ENCODE data around the gene CZIB.
"Not testable (repeated sequence)": the region's sequence is repeated elsewhere in the genome, so short reads cannot be mapped to it uniquely, and the experiment has no call there.

Gene CZIB

GRCh38 chr1:53206735-53207379 is 13.6 kb downstream of the CZIB start:
- no peak overlapping the region for H3K4me3 ChIP-seq (ENCODE audit: insufficient read depth, low read depth, low read length)
- no peak overlapping the region for H3K27ac ChIP-seq (ENCODE audit: insufficient read depth, low read depth, low read length, poor library complexity, severe bottlenecking)
- H3K36me3 ChIP-seq (ENCODE audit: control insufficient read depth, insufficient read depth, low read length), result peaks cover 65% of the 10 kb centered on the region
- H3K9me3 ChIP-seq (ENCODE audit: control insufficient read depth, low read length), result no peaks in the 10 kb centered on the region
- no peaks in the 10 kb centered on the region for H3K4me1 ChIP-seq (ENCODE audit: control insufficient read depth, insufficient read depth, low read length)
- no peaks in the 10 kb centered on the region for H3K27me3 ChIP-seq (ENCODE audit: control insufficient read depth, insufficient read depth, low read length, poor library complexity, severe bottlenecking)
- 89 to 100% methylated on average over 1 of the region's 1 CpG for WGBS, 2 experiments

- H3K36me3 ChIP-seq (ENCODE audit: control insufficient read depth, insufficient read depth, low read length), result peaks cover 65% of the 10 kb centered on the region
- not testable (repeated sequence) for H3K9me3 ChIP-seq (ENCODE audit: control insufficient read depth, low read length); H3K4me3 ChIP-seq (ENCODE audit: insufficient read depth, low read depth, low read length); H3K27ac ChIP-seq (ENCODE audit: insufficient read depth, low read depth, low read length, poor library complexity, severe bottlenecking); H3K27me3 ChIP-seq (ENCODE audit: control insufficient read depth, insufficient read depth, low read length, poor library complexity, severe bottlenecking); H3K4me1 ChIP-seq (ENCODE audit: control insufficient read depth, insufficient read depth, low read length)
- WGBS, 2 experiments, result 93 to 95% methylated on average over 3 of the region's 3 CpGs
Observed at GRCh38 chr1:53206083-53206685, 14.2 kb downstream of the CZIB start.

GRCh38 chr1:53205496-53205895 is 14.9 kb downstream of the CZIB start:
- H3K27me3 ChIP-seq (ENCODE audit: control insufficient read depth, insufficient read depth, low read length, poor library complexity, severe bottlenecking); H3K27ac ChIP-seq (ENCODE audit: insufficient read depth, low read depth, low read length, poor library complexity, severe bottlenecking); H3K4me3 ChIP-seq (ENCODE audit: insufficient read depth, low read depth, low read length); H3K4me1 ChIP-seq (ENCODE audit: control insufficient read depth, insufficient read depth, low read length); H3K9me3 ChIP-seq (ENCODE audit: control insufficient read depth, low read length): not testable (repeated sequence)
- WGBS, 2 experiments, result 97 to 98% methylated on average over 1 of the region's 1 CpG
- peaks cover 60% of the 10 kb centered on the region for H3K36me3 ChIP-seq (ENCODE audit: control insufficient read depth, insufficient read depth, low read length)

- H3K27me3 ChIP-seq (ENCODE audit: control insufficient read depth, insufficient read depth, low read length, poor library complexity, severe bottlenecking), result no peaks in the 10 kb centered on the region
- H3K9me3 ChIP-seq (ENCODE audit: control insufficient read depth, low read length), result no peaks in the 10 kb centered on the region
- no peak overlapping the region for H3K4me3 ChIP-seq (ENCODE audit: insufficient read depth, low read depth, low read length)
- WGBS, 2 experiments, result 93 to 94% methylated on average over 3 of the region's 3 CpGs
- H3K4me1 ChIP-seq (ENCODE audit: control insufficient read depth, insufficient read depth, low read length), result no peaks in the 10 kb centered on the region
- peaks cover 50% of the 10 kb centered on the region for H3K36me3 ChIP-seq (ENCODE audit: control insufficient read depth, insufficient read depth, low read length)
- H3K27ac ChIP-seq (ENCODE audit: insufficient read depth, low read depth, low read length, poor library complexity, severe bottlenecking), result no peak overlapping the region
Observed at GRCh38 chr1:53203466-53203865, 17.0 kb downstream of the CZIB start.

- peaks cover 7% of the 10 kb centered on the region for H3K27me3 ChIP-seq (ENCODE audit: control insufficient read depth, insufficient read depth, low read length, poor library complexity, severe bottlenecking)
- H3K4me3 ChIP-seq (ENCODE audit: insufficient read depth, low read depth, low read length), result no peak overlapping the region
- no peak overlapping the region for H3K27ac ChIP-seq (ENCODE audit: insufficient read depth, low read depth, low read length, poor library complexity, severe bottlenecking)
- no peaks in the 10 kb centered on the region for H3K9me3 ChIP-seq (ENCODE audit: control insufficient read depth, low read length)
- H3K4me1 ChIP-seq (ENCODE audit: control insufficient read depth, insufficient read depth, low read length), result peaks cover 12% of the 10 kb centered on the region
- H3K36me3 ChIP-seq (ENCODE audit: control insufficient read depth, insufficient read depth, low read length), result peaks cover 11% of the 10 kb centered on the region
- WGBS, 2 experiments, result 86 to 89% methylated on average over 3 to 4 of the region's 4 CpGs
Observed at GRCh38 chr1:53198241-53198651, 22.2 kb downstream of the CZIB start.

GRCh38 chr1:53197291-53198200 is 22.9 kb downstream of the CZIB start:
- peaks cover 12% of the 10 kb centered on the region for H3K4me1 ChIP-seq (ENCODE audit: control insufficient read depth, insufficient read depth, low read length)
- H3K9me3 ChIP-seq (ENCODE audit: control insufficient read depth, low read length), result no peaks in the 10 kb centered on the region
- peaks cover 6% of the 10 kb centered on the region for H3K36me3 ChIP-seq (ENCODE audit: control insufficient read depth, insufficient read depth, low read length)
- peak overlapping the region; percentile 99 for H3K4me3 ChIP-seq (ENCODE audit: insufficient read depth, low read depth, low read length)
- H3K27ac ChIP-seq (ENCODE audit: insufficient read depth, low read depth, low read length, poor library complexity, severe bottlenecking), result peak overlapping the region; percentile 70
- H3K27me3 ChIP-seq (ENCODE audit: control insufficient read depth, insufficient read depth, low read length, poor library complexity, severe bottlenecking), result peaks cover 7% of the 10 kb centered on the region
- 43% methylated on average over 13 of the region's 13 CpGs for WGBS, 2 experiments

- peaks cover 7% of the 10 kb centered on the region for H3K27me3 ChIP-seq (ENCODE audit: control insufficient read depth, insufficient read depth, low read length, poor library complexity, severe bottlenecking)
- peaks cover 12% of the 10 kb centered on the region for H3K4me1 ChIP-seq (ENCODE audit: control insufficient read depth, insufficient read depth, low read length)
- H3K36me3 ChIP-seq (ENCODE audit: control insufficient read depth, insufficient read depth, low read length), result no peaks in the 10 kb centered on the region
- peak within 1 kb of the TSS; percentile 99 for H3K4me3 ChIP-seq (ENCODE audit: insufficient read depth, low read depth, low read length)
- 1% methylated on average over 57 of the region's 57 CpGs for WGBS, 2 experiments
- H3K9me3 ChIP-seq (ENCODE audit: control insufficient read depth, low read length), result no peaks in the 10 kb centered on the region
- H3K27ac ChIP-seq (ENCODE audit: insufficient read depth, low read depth, low read length, poor library complexity, severe bottlenecking), result peak within 1 kb of the TSS; percentile 70
Observed at GRCh38 chr1:53196485-53197290, 23.7 kb downstream of the CZIB start, which contains the start of gene CPT2. Gene CPT2 (plus strand): TSS chr1:53196824. CDS start chr1:53196944, 120 bp downstream.

GRCh38 chr1:53196017-53196484 is 24.4 kb downstream of the CZIB start:
- 64 to 76% methylated on average over 7 to 9 of the region's 9 CpGs for WGBS, 2 experiments
- Histone ChIP-seq H3K36me3 (ENCODE audit: control insufficient read depth, insufficient read depth, low read length) (no peaks in the 10 kb centered on the region), H3K4me1 (ENCODE audit: control insufficient read depth, insufficient read depth, low read length) (peaks cover 12% of the 10 kb centered on the region), H3K27me3 (ENCODE audit: control insufficient read depth, insufficient read depth, low read length, poor library complexity, severe bottlenecking) (peaks cover 7% of the 10 kb centered on the region), H3K4me3 (ENCODE audit: insufficient read depth, low read depth, low read length) (no peak overlapping the region), H3K9me3 (ENCODE audit: control insufficient read depth, low read length) (no peaks in the 10 kb centered on the region), H3K27ac (ENCODE audit: insufficient read depth, low read depth, low read length, poor library complexity, severe bottlenecking) (no peak overlapping the region)

- peaks cover 7% of the 10 kb centered on the region for H3K27me3 ChIP-seq (ENCODE audit: control insufficient read depth, insufficient read depth, low read length, poor library complexity, severe bottlenecking)
- H3K27ac ChIP-seq (ENCODE audit: insufficient read depth, low read depth, low read length, poor library complexity, severe bottlenecking), result no peak overlapping the region
- 94 to 95% methylated on average over 11 of the region's 11 CpGs for WGBS, 2 experiments
- no peak overlapping the region for H3K4me3 ChIP-seq (ENCODE audit: insufficient read depth, low read depth, low read length)
- H3K36me3 ChIP-seq (ENCODE audit: control insufficient read depth, insufficient read depth, low read length), result no peaks in the 10 kb centered on the region
- no peaks in the 10 kb centered on the region for H3K9me3 ChIP-seq (ENCODE audit: control insufficient read depth, low read length)
- H3K4me1 ChIP-seq (ENCODE audit: control insufficient read depth, insufficient read depth, low read length), result peaks cover 12% of the 10 kb centered on the region
Observed at GRCh38 chr1:53195246-53196016, 25.0 kb downstream of the CZIB start.

Data from ectodermal cell (in vitro differentiated cells).